GM18858 (cell line): Measurements from ENCODE around the gene COA5.
"Not testable (repeated sequence)": the region's sequence is repeated elsewhere in the genome, so short reads cannot be mapped to it uniquely, and the experiment has no call there.

ENCODE experiments used
- ATAC-seq: cut with Tn5 transposase; IDR thresholded peaks from one replicate; pipeline ENCODE4 v1.9.1; 2021; ENCODE audit not compliant: unreplicated experiment

The COA5 gene

GRCh38 chr2:98607104-98607503, 1.2 kb downstream of the COA5 start:
- ATAC-seq, result no peak

- ATAC-seq, result no peak
Observed at GRCh38 chr2:98606431-98606830, 1.9 kb downstream of the COA5 start.

DNA sequence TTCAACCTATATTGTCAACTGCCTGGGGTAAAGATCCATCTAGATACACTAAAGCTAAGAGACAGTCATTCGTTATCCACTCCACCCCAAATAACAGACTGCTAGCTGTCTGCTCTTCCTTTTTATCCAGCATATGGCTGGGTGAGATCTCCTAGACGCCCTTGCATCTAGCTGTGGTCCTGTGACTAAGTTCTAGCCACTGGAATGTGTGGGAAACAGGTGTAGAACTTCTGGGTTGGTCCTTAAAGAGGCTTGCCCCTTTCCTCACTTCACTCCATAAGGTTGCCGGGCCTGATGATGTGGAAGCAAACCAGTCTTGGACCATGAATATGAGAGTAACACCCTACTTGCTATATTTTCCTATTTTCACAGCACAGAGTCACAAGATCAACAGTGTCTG, 3.2 kb downstream of the COA5 start:
- no peak for ATAC-seq

- no peak for ATAC-seq
Observed at GRCh38 chr2:98604547-98604946, 3.8 kb downstream of the COA5 start.

DNA sequence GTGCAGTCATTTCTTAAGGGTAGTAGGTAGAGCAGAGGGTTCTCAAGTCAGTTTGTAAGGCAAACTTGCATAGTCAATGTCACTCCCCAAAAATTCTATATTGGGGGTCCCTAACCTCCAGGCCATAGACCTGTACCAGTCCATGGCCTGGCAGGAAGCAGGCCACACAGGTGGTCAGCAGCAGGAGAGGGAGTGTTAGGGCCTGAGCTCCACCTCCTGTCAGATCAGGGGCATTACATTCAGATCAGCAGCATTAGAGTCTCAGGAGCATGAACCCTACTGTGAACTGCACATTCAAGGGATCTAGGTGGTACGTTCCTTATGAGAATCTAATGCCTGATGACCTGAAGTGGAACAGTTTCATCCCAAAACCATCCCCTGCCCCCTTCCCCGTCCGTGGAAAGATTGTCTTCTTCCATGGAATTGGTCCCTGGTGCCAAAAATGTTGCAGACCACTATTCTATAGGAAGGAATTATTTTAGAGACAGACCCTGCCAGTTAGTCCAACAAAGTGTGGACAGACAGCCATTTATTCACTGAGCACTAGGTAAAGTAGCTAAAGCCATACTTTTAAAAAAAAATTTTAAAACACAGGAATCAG, 6.7 kb downstream of the COA5 start:
- ATAC-seq, result no peak

DNA sequence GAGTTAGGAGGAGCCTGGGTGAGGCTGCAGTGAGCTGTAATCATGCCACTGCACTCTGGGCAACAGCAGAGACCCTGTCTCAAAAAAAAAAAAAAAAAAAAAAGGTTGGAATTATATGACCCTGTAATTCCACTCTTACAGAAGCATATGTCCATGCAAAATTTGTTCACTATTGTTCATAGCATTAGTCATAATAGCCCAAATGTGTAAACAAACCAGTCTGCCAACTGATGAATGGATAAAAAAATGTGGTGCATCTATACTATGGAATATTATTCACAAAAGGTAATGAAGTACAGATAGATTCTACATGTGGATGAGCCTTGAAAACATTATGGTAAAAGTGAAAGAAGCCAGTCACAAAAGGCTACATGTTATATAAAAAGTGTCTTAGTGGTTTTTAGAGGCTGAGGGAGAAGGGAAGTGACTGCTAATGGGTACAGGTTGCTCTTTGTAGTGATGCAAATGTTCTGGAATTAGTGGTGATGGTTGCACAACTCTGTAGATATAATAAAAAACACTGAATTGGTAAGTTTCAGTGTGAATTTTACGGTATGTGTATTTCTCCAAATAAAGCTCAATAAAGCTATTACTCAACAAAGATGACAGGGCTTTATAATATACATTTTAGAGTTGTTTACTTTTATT, 9.4 kb downstream of the COA5 start:
- no peak for ATAC-seq

DNA sequence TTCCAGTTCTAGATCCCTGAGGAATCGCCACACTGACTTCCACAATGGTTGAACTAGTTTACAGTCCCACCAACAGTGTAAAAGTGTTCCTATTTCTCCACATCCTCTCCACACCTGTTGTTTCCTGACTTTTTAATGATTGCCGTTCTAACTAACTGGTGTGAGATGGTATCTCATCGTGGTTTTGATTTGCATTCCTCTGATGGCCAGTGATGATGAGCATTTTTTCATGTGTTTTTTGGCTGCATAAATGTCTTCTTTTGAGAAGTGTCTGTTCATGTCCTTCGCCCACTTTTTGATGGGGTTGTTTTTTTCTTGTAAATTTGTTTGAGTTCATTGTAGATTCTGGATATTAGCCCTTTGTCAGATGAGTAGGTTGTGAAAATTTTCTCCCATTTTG, 13.6 kb downstream of the COA5 start:
- ATAC-seq, result not testable (repeated sequence)

GRCh38 chr2:98592565-98592964, 15.7 kb downstream of the COA5 start:
- ATAC-seq, result no peak

- ATAC-seq, result no peak
Observed at GRCh38 chr2:98589489-98589888, 18.8 kb downstream of the COA5 start.

DNA sequence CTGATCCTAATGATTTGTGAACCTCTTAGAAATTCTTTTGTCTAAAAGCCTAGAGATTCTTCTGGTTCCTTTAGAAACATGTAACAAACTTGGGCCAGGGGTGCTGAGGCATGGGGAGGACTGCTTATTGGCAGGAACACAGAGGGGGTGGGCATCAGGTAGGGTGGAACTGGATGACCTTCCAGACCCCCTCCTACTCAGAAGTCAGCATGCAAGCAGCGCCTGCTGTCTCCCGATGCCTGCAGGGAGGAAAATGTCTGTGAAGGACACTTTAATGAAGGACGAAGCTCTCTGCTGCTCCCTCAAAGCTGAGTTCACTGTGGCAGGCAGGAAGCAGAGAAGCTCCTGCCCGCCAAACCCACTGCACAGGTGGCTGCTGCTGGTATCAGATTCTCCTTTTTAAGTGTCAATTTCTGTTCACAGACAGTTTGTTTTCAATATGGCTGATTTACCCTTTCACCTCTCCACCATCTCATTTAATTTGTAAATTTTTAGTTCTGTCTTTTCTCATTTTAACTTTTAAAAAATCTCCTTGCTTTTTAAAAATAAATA, 19.4 kb downstream of the COA5 start:
- ATAC-seq, result no peak

- no peak for ATAC-seq
Observed at GRCh38 chr2:98586551-98587140, 21.7 kb downstream of the COA5 start.

GRCh38 chr2:98585386-98585785, 22.9 kb downstream of the COA5 start:
- no peak for ATAC-seq

DNA sequence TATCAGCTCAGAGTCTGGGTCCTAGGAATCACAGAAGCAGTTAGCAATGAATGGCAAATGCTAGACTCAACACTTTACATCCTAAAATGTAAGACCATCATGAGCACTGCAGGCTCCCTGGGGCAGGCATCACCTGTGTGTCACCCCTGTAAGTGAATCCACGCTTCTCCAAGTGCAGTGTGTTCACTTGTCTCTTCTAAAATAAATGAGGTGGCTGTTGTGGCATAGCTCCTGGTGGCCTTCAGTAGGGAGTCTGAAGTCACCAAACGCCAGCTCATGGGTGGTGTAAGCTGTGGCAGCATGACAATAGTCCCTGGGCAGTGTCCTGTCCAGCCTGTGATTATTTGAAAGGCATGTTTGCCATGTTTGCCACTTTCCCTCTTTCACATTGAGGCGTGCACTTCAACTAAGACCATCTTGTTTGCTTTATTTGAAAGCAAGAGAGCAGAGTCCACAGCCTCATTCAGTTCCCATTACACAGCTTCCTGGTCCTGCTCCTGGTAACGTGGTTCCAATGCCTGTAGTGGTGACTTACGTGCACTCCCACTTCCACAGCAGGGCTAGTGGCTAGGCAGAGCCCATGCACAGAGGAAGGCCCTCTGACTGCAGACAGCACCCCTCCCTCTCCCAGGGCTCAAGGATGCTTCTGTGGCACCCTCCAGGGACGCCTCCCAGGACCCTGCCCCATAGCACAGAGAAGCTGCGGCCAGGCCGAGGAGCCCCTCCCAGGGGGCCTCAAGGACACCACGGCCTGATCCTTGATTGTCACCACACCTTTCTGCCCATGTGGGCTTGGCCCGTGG, 24.3 kb downstream of the COA5 start:
- ATAC-seq, result no peak

- no peak for ATAC-seq
Observed at GRCh38 chr2:98583276-98583675, 25.0 kb downstream of the COA5 start.

- no peak for ATAC-seq
Observed at GRCh38 chr2:98582523-98582922, 25.8 kb downstream of the COA5 start.

GRCh38 chr2:98580656-98581284, 27.5 kb downstream of the COA5 start:
- no peak for ATAC-seq

GRCh38 chr2:98579926-98580325, 28.4 kb downstream of the COA5 start:
- no peak for ATAC-seq

DNA sequence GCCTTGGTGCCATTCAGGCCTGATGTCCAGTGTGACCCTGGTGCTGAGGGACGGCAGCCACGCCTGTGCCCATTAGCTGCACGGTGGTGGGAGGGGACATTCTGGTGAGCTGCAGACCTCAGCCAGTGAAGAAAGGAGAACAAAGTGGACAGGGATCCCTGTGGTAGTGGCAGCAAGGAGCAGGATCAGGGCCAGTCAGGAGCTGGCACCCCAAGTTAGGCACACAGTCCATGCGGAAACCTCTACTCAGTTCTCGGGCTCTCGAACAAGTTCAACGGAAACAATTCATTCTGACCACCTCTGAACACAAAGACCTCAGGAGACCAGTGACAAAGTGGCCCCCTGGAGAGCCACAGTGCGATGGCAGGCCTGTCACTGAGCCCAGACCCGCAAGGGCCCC, 30.1 kb downstream of the COA5 start:
- ATAC-seq, result no peak

- ATAC-seq, result no peak
Observed at GRCh38 chr2:98577313-98577712, 31.0 kb downstream of the COA5 start.

DNA sequence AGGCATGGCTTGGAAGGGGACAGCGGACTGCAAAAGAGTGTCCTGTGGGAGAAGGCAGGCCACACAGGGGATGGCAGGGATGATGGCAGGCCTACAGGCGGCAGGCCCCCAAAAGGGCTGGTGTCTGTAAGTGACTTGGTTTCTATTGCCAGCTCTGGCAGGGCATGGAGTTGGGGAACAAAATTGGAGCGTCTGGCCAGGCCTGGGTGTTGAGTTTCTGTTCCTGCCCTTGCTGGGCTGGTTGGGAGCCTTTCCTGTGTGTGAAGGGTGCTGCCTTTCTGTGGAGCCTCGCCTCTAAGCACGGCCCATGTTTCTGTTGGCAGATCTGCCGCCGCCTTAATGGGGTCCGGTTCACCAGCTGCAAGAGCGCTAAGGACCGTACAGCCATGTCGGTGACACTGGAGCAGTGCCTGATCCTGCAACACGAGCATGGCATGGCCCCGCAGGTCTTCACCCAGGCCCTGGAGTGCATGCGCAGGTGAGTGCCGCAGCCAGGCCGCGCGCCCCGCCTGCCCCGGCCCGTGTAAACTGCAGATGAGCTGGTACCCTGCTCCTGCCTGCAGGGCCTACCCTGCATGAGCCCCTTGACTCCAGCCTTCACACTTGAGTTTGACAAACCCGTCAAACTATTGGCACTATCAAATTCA, 31.5 kb downstream of the COA5 start:
- ATAC-seq, result no peak

GRCh38 chr2:98573426-98573825, 34.9 kb downstream of the COA5 start:
- ATAC-seq, result no peak
